ENCODE measurements around the gene DENND1A.

Gene DENND1A

GRCh38 chr9:123361086-123361730, 568.7 kb downstream of the DENND1A start:
- no peak for DNase-seq

GRCh38 chr9:123360161-123361085, 569.5 kb downstream of the DENND1A start:
- no peak for DNase-seq

- DNase-seq = no peak
Observed at GRCh38 chr9:123359546-123359945, 570.4 kb downstream of the DENND1A start.

GRCh38 chr9:123359106-123359505, 570.8 kb downstream of the DENND1A start:
- DNase-seq = no peak

GRCh38 chr9:123358181-123358905, 571.6 kb downstream of the DENND1A start:
- no peak for DNase-seq

- no peak for DNase-seq
Observed at GRCh38 chr9:123357743-123358059, 572.2 kb downstream of the DENND1A start.

GRCh38 chr9:123356851-123357742, 572.8 kb downstream of the DENND1A start:
- no peak for DNase-seq

- DNase-seq = no peak
Observed at GRCh38 chr9:123355761-123356431, 574.0 kb downstream of the DENND1A start, which contains the start of gene CRB2. TSS of gene CRB2 (plus strand) at chr9:123356197. CDS start at chr9:123356261, 64 bp downstream.

- no peak for DNase-seq
Observed at GRCh38 chr9:123354806-123355508, 575.0 kb downstream of the DENND1A start.

- DNase-seq = no peak
Observed at GRCh38 chr9:123353984-123354591, 575.8 kb downstream of the DENND1A start.

GRCh38 chr9:123353041-123353440, 576.9 kb downstream of the DENND1A start:
- DNase-seq = no peak

- DNase-seq = no peak
Observed at GRCh38 chr9:123350590-123351310, 579.2 kb downstream of the DENND1A start.

- DNase-seq = no peak
Observed at GRCh38 chr9:123349691-123350480, 580.0 kb downstream of the DENND1A start.

GRCh38 chr9:123349033-123349432, 580.9 kb downstream of the DENND1A start:
- DNase-seq = no peak

GRCh38 chr9:123348317-123348992, 581.5 kb downstream of the DENND1A start:
- DNase-seq = no peak

GRCh38 chr9:123347289-123348060, 582.5 kb downstream of the DENND1A start:
- no peak for DNase-seq

- DNase-seq = no peak
Observed at GRCh38 chr9:123346826-123347225, 583.1 kb downstream of the DENND1A start.

- no peak for DNase-seq
Observed at GRCh38 chr9:123346026-123346425, 583.9 kb downstream of the DENND1A start.
